Measurements from ENCODE around the gene CTDP1.

DNA sequence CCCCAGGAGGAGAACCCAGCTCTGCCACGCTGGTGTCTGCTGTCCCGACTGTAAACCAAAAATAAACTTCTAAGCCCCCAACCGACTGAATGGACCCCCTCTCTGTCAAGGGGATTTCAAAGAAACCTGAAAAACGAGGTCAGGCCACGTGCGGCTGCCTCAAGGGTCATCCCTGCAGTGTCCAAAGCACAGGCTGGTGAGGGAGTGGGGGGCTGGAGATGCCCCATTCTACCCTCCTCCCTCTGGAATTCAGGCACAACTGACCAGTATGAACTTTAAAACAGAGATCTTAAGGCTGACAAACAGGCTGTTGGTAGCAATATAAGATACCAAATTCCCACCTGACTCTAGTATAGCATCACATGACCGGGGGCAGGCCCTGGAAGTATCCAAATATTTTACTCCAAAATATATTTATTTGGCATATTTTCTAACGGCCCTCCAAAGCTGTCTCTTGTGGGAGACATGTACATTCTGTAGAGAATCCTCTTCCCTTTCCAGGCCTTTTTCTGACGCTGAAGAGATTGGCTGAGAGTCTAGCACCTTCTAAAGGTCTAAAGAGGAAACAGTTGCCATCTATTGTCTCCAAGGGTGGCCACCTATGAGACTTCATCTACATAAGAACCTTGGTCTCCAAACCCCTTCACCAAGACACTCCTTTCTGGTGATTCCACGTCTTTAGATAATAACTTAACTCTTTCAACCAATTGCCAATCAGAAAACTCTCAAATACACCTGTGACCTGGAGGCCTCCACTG, 40.4 kb upstream of the CTDP1 start:
- TF ChIP-seq, protein P1, sequence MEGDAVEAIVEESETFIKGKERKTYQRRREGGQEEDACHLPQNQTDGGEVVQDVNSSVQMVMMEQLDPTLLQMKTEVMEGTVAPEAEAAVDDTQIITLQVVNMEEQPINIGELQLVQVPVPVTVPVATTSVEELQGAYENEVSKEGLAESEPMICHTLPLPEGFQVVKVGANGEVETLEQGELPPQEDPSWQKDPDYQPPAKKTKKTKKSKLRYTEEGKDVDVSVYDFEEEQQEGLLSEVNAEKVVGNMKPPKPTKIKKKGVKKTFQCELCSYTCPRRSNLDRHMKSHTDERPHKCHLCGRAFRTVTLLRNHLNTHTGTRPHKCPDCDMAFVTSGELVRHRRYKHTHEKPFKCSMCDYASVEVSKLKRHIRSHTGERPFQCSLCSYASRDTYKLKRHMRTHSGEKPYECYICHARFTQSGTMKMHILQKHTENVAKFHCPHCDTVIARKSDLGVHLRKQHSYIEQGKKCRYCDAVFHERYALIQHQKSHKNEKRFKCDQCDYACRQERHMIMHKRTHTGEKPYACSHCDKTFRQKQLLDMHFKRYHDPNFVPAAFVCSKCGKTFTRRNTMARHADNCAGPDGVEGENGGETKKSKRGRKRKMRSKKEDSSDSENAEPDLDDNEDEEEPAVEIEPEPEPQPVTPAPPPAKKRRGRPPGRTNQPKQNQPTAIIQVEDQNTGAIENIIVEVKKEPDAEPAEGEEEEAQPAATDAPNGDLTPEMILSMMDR (IDR thresholded peaks at IDR 0.05), result no peak
- no peak for TF ChIP-seq POLR2A (IDR thresholded peaks at IDR 0.05)
- TF ChIP-seq EP300 (IDR thresholded peaks at IDR 0.05), result no peak

Data from tibial nerve (tissue), 4 donors.